ENCODE results near the gene RPS6KA3. TPM values are rescaled to one million over a fixed set of nuclear protein-coding genes. Genes with fewer than 3 reads are reported as not detected.

Gene RPS6KA3
- 36.1 and 36.7 TPM in 2 replicates for total RNA-seq

GRCh38 chrX:20266810-20267606 is at the start of gene RPS6KA3:
TSS of gene RPS6KA3 (minus strand) at chrX:20266909. CDS start at chrX:20266632, 277 bp downstream.

GRCh38 chrX:20141281-20142220 is 125.2 kb downstream of the RPS6KA3 start, which contains the start of gene EIF1AX:
TSS of gene EIF1AX (minus strand) at chrX:20141838. CDS start at chrX:20141640, 198 bp downstream.

GRCh38 chrX:20116577-20117240 is 150.0 kb downstream of the RPS6KA3 start, which contains the start of gene MAP7D2:
TSS of gene MAP7D2 (minus strand) at chrX:20116907. CDS start at chrX:20116879, 28 bp downstream.

Other genes starting within 250 kb of the RPS6KA3 start
- gene MAP7D2, start 150.0 kb downstream of the RPS6KA3 start, total RNA-seq, result under 0.01 and 0.09 TPM in 2 replicates
- 17.9 and 18.3 TPM in 2 replicates for gene EIF1AX, start 125.1 kb downstream of the RPS6KA3 start, total RNA-seq